ENCODE measurements around the gene HOMEZ.
"Not testable (repeated sequence)": the region's sequence is repeated elsewhere in the genome, so short reads cannot be mapped to it uniquely, and the experiment has no call there.

The HOMEZ gene

GRCh38 chr14:23286020-23286901, at the start of gene HOMEZ:
Gene HOMEZ (minus strand): TSS chr14:23286132. CDS start chr14:23285952, 180 bp downstream.
- DNase-seq (ENCODE audit: insufficient read length, low spot score) (peak; percentile 88), FAIRE-seq (no peak)

GRCh38 chr14:23335623-23336022, 49.7 kb upstream of the HOMEZ start:
- TF ChIP-seq CTCF (IDR thresholded peaks at IDR 0.05; ENCODE audit: insufficient read depth, missing control alignments), result no peak
- DNase-seq (ENCODE audit: insufficient read length, low spot score) (no peak), FAIRE-seq (no peak)

More at GRCh38 chr14:23286020-23286901, at the start of gene HOMEZ:
- TF ChIP-seq CTCF (IDR thresholded peaks at IDR 0.05; ENCODE audit: insufficient read depth, missing control alignments), result no peak

GRCh38 chr14:23327947-23328744, 42.2 kb upstream of the HOMEZ start:
- peak; percentile 71 for FAIRE-seq
- peak; percentile 69 for DNase-seq (ENCODE audit: insufficient read length, low spot score)
- peak; percentile 77 for TF ChIP-seq CTCF (IDR thresholded peaks at IDR 0.05; ENCODE audit: insufficient read depth, missing control alignments)

- FAIRE-seq, result no peak
- DNase-seq (ENCODE audit: insufficient read length, low spot score), result no peak
- TF ChIP-seq CTCF (IDR thresholded peaks at IDR 0.05; ENCODE audit: insufficient read depth, missing control alignments), result no peak
These were observed 40.8 kb upstream of the HOMEZ start for GRCh38 chr14:23326491-23327332.

GRCh38 chr14:23325746-23326145, 39.8 kb upstream of the HOMEZ start:
- DNase-seq (ENCODE audit: insufficient read length, low spot score); FAIRE-seq: not testable (repeated sequence)

- no peak for DNase-seq (ENCODE audit: insufficient read length, low spot score)
- no peak for TF ChIP-seq CTCF (IDR thresholded peaks at IDR 0.05; ENCODE audit: insufficient read depth, missing control alignments)
- no peak for FAIRE-seq
These were observed 39.1 kb upstream of the HOMEZ start for GRCh38 chr14:23324993-23325392.

GRCh38 chr14:23324455-23324846, 38.5 kb upstream of the HOMEZ start:
- no peak for TF ChIP-seq CTCF (IDR thresholded peaks at IDR 0.05; ENCODE audit: insufficient read depth, missing control alignments)
- FAIRE-seq, result no peak

More at GRCh38 chr14:23324455-23324846, 38.5 kb upstream of the HOMEZ start:
- DNase-seq (ENCODE audit: insufficient read length, low spot score), result no peak
